ENCODE data around the gene KBTBD12.
"Not testable (repeated sequence)": the region's sequence is repeated elsewhere in the genome, so short reads cannot be mapped to it uniquely, and the experiment has no call there.

The KBTBD12 gene

DNA sequence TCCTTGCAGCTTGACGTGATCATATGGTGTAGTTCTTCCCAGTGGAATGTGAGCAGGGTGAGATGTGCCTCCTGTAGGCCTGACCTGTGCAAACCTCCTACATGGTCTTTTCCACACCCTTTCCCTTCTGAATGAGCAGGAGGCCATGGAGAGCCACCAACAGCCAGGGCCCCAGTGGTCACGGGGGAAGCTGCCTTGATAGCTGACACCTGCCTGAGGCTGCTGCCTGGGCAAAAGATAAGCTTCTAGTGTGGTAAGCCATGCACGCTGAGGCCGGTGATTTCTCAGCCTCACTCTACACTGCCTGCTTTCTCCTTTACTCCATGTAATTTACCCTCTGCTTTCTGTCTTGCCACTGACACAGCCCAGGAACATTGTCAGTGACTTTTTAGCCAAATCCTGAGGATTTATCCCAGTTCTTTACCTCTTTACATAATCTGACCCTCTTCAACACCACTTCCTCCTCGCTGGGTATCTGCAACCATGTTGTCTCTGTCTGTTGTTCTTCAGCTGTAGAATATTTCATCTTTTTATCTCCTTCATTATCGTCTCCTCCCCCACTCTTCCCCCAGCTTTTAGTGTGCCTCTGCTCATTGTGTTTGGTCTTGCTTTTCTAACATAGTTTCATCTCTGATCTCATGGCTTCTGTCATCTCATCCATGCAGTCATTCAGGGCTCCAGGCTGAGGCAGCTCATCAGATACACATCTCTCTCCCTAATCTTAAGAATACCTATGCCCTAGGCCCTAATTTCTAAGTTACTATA lies 11.2 kb upstream of the KBTBD12 start:
- no peak for DNase-seq

DNA sequence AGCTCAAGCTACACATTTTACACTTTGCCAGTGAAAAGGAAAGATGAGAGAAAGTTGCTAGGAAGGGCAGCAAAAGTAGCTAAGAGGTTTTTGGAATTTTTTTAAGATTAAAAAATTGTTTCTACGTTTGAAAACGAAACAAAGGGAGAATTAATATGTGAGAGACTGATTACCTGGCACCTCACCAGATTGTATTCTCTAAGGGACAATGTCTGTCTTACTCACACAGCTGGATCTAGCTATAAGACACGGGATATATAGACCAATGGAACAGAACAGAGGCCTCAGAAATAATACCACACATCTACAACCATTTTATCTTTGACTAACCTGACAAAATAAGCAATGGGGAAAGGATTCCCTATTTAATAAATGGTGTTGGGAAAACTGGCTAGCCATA lies 9.5 kb upstream of the KBTBD12 start:
- no peak for DNase-seq

DNA sequence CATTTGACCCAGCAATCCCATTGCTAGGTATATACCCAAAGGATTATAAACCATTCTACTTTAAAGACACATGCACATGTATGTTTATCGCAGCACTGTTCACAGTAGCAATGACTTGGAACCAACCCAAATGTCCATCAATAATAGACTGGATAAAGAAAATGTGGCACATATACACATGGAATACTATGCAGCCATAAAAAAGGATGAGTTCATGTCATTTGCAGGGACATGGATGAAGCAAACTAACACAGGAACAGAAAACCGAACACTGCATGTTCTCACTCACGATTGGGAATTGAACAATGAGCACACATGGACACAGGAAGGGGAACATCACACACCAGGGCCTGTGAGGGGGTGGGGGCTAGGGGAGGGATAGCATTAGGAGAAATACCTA lies 8.4 kb upstream of the KBTBD12 start:
- DNase-seq, result not testable (repeated sequence)

DNA sequence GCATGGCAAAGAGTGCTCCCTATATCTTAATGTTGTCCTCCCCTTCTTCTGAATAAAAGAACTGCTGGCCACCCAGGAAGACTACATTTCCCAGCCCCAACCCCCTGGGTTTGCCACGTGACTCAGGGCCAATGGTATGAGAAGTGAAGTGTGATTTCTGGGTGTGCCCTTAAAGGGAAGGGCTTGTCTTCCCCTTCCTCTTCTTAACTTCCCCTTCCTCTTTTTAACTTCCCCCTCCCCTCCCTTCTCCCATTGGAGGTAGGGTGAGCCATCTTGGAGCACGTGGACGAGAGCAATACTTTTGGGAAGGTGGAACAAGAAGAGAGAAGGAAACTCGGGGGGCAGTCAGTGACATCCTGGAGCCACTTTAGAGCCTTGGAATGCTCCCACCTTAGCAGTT lies 6.8 kb upstream of the KBTBD12 start:
- no peak for DNase-seq

DNA sequence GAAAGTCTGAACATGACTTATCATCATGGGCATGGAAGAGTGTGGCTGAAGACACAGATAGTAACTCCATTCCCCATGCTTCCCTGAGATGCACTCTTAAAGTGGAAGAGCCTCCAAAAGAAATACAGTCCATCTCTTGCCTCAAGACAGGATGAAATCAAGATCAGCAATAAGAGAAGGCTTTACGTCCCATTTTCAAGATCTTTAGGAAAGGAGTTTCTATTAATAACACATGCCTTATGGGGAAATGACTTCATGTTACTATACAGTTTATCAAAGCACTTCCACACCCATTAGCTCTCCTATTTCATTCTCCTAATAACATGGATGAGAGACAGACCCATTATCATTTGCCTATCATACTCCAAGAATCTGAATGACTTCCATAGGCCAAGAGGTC lies 6.1 kb upstream of the KBTBD12 start:
- DNase-seq, result no peak

DNA sequence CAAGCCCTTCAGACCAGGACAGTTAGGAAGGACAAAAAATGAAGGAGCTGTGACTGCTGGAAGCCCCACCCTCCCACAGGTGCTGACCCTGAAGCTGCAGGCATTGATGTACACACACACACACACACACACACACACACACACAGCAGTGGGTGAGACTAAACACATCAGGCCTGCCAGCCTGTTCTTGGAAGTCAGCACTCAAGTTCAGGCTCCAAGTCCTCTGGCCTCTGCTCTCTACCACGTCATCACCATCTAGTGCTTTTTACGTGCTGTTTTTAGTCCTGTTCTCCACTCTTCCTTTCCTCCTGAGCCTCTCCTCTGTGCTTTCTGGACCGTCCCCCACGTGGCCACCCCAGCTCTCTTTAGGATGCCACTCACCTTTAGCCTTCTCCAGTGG lies 5.4 kb upstream of the KBTBD12 start:
- DNase-seq, result no peak

DNA sequence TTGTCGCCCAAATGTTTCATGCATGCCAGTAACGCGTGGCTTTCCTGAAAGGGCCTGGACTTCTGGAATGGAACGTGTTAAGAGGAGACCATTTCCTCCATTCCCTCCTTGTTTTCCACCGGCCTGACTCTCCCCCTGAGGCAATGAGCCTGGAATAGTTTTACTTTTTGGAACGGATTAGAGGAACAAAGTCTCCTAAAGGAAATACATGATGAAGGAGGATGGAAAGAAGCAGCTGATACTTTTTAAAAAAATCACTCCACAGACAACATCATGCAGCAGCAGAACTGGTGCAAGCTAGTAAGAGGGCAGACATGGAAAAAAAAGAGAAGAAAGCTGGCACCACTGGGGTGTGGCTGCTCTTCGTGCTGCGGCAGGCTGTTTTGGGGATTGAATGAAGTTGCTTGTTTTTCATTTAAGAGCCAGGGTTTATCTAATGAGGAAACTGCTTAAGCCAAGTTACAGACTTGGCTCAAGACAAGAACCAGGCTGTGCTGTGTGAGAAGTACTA lies 3.6 kb upstream of the KBTBD12 start:
- no peak for DNase-seq

DNA sequence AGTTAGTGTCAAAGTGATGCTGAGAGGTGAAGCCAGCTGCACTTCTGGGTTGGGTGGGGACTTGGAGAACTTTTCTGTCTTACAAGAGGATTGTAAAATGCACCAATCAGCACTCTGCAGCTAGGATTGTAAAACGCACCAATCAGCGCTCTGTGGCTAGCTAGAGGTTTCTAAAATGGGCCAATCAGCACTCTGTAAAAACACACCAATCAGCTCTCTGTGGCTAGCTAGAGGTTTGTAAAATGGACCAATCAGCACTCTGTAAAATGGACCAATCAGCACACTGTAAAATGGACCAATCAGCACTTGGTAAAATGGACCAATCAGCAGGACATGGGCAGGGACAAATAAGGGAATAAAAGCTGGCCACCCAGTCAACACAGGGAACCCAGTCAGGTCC lies 1.2 kb upstream of the KBTBD12 start:
- not testable (repeated sequence) for DNase-seq

DNA sequence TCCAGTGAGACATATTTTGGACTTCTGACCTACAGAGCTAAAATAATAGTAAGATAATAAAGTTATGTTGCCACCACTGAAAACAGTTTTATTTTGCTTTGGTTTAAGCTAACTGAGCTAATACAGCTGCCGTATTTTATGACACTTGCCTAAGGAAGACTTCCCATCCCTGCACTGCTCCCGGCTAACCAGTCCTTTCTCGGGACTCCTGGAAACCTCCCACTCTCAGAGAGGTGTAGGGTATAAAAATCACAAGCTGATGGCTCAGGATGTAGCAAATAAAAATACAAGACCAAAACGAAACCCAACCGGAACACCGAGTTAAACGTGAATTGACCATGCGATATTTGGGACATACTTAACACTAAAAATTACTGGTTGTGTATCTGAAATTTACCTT lies 448 bp upstream of the KBTBD12 start:
- DNase-seq, result no peak

DNA sequence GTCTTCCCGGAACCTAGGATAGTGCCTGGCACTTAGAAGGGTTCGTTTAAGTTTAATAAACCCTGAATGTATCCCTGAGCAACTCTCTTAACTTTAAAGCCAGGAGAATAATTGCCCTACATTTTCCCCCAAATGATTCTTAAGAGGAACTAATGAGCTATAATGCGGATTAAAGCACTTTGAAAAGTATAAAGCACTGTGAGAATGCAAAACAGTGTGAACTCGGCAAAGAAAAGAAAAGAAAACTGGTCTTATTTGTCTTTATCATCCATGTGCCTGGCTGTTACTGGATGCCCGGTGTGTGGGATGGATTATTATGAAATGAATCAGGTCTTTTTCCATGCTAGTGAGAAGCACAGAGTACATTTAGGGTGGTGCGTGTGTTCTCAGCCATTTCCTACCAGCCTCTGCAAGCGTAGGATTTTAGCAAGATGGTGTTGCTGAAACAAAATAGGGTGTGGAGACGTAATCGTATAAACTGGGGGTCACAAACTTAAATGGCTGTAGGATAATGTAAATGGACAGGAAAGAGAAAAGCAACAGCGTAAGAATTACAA lies 983 bp downstream of the KBTBD12 start:
- DNase-seq, result no peak

DNA sequence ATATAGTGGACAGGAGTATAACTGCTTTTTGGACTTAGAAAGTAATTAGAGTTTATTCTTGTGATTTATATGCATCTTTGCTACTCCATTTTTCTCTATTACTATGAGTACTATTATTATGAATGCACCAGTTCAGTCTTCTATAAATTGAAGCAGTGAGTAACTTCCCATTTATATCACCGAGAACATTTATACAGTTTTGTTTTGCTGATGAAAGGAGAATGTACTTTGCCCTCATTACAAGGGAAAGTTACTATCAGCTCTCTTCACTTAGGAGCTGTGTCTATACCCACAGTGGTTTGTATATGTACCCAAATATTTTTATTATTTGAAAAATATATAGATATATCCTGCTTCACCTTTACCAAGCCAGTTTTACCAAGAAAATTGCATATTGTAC lies 5.7 kb downstream of the KBTBD12 start:
- no peak for DNase-seq

DNA sequence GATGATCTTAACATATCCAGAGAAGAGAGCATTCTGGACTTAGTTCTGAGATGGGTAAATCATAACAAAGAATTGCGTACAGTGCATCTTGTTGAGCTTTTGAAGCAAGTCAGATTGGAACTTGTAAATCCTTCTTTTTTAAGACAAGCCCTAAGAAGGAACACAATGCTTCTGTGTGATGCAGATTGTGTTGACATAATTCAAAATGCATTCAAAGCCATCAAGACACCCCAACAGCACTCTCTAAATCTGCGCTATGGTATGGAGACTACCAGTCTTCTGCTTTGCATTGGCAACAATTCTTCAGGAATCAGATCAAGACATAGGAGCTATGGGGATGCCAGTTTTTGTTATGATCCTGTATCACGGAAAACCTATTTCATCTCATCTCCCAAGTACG lies 8.6 kb downstream of the KBTBD12 start:
- no peak for DNase-seq

DNA sequence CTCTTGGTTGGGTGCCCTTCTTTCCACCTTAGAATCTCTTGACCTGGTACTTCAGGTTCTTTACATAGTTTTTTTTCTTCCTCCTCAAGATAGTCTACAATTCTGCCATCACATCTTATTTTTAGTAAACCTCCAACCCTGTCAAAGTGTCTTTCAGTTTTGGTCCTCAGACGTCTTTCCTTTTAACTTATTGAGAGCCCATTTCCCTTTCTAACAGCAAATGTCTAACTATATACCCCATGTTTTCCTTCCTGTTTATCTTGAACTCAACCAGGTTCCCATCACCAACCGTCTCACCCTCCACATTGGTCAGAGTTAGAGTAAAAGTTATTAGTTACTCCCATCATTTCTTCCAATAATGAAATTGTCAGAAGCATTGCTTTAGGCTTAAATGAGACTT lies 10.4 kb downstream of the KBTBD12 start:
- no peak for DNase-seq

DNA sequence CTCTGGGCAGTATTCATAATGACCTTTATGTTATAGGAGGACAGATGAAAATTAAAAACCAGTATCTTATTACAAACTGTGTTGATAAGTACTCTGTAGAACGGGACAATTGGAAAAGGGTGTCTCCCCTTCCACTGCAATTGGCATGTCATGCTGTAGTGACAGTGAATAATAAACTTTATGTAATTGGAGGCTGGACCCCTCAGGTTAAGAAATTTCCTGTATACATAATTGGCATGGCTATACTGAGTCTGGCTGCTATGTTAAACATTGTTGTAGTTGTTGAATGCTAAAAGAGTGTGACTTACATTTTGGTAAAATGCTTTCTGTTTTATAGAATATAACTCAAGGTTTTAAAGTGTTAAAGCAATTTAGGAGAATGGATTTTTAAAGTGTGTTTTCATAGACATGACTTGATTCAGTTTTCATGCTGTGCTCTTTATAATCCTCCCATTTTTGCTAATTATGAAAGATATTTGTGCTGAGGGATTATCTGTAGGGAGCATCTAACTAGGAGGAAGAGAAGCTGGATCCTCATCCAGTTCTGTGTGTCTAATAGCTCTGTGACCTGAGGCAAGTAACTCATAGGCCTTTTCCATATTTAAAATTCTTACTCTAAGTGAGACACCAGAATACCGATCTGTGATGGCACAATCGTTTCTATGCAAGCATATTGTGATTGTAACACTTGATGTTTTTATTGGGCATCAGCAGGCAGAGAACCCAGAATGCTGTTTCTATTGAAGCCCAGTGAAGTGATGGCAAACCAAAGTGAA lies 13.0 kb downstream of the KBTBD12 start:
- no peak for DNase-seq

DNA sequence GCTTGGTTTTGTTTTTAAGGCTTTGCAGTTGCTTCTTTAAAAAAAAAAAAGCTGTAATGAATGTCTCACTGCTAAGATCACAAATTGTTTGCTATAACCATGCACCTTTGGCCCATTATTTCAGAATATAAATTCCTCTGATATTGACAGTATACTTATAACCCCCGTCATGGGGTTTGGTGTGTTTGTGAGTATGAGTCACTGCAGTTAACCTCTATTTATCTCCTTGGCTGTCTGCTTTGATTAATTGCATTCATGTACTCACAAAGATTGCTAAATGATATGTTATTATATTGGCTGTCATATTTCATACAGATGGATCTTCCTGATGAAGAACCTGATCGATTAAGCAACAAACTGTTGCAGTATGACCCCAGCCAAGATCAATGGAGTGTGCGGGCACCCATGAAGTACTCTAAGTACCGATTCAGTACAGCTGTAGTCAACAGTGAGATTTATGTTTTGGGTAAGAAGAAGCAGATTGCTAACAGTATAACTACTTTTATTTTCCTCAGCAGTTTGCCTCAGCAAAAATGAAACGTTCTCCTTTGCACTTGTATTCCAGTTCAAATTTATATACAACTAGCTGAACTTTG lies 14.9 kb downstream of the KBTBD12 start:
- DNase-seq, result no peak

DNA sequence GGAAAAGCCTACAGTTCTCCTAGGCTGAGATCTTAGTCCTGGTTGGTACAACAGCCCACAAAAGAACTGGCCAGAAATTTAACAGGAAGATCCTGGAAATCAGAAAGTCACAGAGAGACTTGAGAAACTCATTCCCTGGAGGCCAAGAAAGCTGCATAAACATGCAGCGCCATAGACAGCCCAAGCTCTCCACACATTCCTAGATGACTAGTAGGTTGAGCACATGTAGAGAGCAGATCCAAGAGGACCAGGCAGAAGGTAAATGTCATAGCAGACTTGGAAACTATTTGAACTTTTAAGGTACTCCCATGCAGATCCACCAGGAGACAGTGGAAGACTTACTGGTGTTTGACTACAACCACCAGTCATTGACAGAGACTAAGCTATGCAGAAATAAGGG lies 18.4 kb downstream of the KBTBD12 start:
- no peak for DNase-seq

DNA sequence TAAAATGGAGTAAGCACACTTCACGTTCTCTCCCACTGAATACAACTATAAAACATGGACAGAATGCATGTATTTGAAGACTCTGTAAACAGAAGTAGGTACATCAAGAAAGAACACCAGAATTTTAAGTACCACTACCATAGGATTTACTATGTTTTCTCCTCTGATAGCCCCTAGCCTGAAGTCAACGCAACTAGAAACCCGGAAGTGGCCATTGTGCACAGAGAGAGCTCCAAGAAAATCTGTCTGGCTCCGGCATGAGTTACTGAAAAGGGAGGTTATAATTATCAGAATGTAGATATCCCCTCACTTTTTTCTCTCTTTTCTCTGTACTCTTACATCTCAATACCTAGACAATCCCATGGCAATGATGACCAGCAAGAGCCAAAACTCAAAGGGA lies 23.8 kb downstream of the KBTBD12 start:
- DNase-seq, result no peak

DNA sequence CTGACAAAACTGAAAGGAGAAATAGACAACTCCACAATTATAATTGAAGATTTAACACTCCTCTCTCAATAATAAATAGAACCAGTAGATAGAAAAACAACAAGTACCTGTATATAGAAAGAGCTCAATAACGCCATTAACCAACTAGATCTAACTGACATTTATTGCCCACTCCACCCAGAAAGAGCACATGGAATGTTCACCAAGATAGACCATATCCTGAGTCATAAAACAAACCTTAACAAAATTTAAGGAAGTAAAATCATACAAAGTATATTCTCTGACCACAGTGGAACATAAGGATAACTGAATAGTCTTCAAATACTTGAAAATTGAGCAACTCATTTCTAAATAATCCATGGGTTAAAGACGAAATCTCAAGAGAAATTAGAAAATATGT lies 25.1 kb downstream of the KBTBD12 start:
- DNase-seq, result no peak

DNA sequence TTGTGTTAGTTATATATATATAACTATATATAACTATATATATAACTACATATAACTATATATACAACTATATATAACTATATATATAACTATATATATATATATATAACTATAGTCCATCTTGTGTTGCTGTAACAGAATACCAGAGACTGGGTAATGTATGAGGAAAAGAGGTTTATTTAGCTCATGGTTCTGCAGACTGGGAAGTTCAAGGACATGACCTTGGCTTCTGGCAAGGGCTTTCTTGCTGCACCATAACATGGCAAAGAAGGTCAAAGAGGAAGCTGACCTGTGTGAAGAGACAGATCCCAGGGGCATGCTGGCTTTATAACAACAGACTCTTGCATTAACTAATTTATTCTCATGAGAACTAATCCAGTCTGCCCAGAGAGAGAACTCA lies 27.6 kb downstream of the KBTBD12 start:
- no peak for DNase-seq

DNA sequence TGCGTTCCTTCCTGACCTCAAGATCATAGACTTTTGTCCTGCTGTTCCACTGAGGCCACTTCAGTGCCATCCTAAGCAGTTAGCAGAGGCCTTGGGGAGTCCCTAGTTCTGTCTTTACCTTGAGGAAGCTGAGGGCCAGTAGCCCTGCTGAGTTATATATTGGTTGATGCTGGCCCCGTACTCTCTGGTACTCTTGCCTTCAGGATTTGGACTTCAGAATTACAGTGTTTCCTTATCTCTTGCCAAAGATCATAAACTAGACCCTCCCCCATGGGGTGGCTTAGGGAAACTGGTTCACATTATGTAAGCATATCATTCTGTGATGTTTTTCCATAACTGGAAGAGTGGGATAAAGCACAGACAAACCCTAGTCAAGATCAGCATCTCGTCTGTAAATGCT lies 33.2 kb downstream of the KBTBD12 start:
- DNase-seq, result no peak

DNA sequence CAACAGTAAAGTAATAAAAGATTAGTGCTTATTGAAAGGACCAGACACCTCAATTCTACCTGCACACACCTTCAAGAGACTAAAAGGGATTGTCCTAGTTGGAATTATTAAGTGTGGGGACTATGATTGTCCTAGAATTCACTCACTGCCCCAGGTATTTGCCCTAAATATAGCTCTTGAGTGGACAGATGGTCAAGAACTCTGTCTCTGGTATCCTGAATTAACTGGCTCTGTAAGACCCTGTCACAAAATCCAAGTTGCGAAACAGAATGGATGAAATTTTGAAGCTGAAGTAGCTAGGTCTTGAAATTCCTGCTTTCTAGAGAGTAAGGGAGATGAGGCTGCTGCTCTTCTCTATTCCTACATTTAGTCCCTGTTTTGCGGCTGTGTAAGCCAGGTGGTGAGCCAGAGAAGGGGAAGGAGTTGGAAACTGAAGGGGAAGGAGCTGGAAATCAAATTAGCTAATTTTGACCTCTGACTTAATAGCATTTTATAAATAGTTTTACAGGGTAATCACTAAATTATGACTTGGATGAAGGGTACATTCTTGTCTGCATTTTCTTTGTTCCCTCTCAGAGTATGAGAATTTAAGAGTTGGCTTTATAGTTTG lies 34.5 kb downstream of the KBTBD12 start:
- no peak for DNase-seq

DNA sequence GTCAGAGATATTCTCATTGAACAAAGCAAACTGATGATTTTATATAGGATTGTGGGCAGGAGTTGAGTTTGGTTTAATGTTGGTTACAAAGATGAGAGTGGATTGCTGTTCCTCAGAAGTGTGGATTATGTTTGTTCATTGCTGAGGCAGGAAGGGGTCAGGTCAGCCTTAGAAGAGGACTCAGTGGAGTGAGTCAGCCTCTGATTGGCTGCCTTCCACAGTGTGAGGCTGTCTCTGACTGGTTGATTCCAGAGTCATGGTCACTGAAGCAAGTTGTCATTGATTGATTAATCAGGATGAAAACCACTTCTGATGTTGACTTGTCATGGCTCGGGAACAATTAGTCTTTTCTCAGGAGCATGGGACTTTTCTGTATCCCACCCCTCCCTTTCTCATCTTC lies 36.2 kb downstream of the KBTBD12 start:
- DNase-seq, result no peak
